Neural progenitor cell (in vitro differentiated cells): ENCODE results near the gene P2RY6.

Source experiments
- CTCF ChIP-seq: fragments of 200-600 bp; sonication (generic); IDR thresholded peaks from 2 replicates; pipeline ENCODE4 v1.5.1; 2017; ENCODE audit warnings: antibody characterized with exemption, mild to moderate bottlenecking
- EZH2phosphoT487 ChIP-seq: fragments of 200-600 bp; sonication (generic); IDR thresholded peaks from 2 replicates; pipeline ENCODE4 v1.6.1; 2017; ENCODE audit warnings: antibody characterized with exemption

GRCh38 chr11:73299751-73300150 lies 27.6 kb downstream of the P2RY6 start:
- no peak for TF ChIP-seq CTCF
- TF ChIP-seq EZH2phosphoT487, result no peak
